Measurements from ENCODE around the gene BANP.
A peak's percentile ranks its signal among the peaks of the same experiment; 100 is the strongest.
"Not testable (repeated sequence)": the region's sequence is repeated elsewhere in the genome, so short reads cannot be mapped to it uniquely, and the experiment has no call there.

BANP gene

DNA sequence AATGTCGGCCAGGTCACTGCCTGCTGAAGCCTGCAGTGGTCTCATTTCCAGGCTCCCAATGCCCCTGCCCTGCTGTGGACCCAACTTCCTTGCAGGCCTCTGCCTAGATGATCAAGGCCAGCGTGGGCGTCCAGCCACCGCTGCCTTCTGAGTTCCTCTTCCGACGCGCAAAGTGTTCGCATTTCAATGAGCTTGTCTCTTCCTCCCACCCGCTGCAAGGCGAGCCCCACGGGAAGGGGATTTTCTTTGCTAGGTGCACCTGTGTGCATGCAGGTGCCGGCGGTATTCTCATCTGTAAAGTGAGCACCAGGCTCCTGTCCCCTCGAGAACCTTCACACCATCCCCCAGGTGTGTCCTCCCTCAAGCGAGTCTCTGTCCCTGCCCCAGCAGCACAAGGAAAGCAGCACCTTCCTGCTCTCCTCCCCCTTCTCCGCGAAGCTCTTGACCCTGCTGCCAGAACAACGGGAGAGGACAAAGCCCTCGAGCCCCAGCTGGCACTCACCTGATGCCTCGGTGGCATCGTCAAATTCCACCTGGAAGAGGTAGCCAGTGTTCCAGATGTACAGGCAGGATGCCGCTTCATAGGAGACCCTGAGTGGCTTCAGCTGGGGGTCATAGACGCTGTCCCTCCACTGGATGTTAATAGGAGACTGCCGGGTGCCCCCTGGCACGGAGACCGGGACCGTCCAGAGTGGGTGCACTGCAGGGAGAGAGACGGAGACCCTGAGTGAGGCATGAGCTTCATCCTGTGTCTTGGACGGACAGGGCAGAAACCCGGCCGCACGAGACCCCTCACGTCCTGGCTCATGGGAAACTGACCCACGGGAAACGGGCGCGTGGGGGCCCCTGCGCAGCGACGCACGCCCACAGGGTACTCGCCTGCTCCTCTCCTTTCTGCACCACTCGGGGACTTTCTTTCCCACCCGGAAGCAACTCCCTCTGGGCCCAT lies 24.7 kb upstream of the BANP start:
- intact Hi-C loops (cut with DNase I): no loop called here

DNA sequence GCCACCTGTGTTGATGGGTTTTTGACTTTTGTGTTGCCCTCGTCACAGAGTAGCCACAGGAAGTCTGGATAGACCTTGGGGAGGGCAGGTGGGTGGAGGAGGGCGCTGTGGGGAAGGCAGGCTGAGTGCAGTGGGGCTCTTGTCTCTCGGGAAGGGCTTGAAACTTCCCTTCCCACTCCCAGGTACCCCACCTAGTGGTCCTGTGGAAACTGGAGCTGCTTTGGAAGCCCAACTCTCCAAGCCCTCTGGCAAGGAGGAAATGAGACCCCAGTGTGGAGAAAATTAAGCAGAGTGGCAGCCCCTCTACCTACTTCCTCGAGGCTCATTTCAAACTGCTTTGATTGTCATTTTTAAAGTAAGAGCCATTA lies 24.1 kb upstream of the BANP start:
- peak in 1 of 10 donors; percentile 19 for DNase-seq
- intact Hi-C loops (cut with DNase I): no loop called here

More for the DNA sequence above, 24.7 kb upstream of the BANP start:
- peak in 1 of 10 donors; percentile 61 for DNase-seq

DNA sequence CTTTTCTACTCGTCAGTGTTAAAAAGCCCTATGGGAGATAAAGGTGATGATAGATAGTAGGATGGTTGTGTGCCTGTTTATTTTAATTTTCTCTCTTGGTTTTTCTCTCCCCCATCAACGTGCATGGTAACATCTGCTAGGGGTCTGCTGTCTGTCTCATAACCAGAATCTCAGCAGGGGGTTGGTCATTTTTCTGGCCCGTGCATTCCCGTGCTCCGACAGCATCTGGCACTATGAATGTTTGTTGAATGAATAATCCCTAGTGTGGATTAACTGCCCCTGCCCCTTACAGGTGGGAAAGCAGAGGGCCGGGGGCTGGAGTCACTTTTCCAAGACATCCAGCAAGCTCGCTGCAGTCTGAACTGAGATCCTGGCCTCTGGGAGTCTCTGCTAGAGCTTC lies 21.2 kb upstream of the BANP start:
- intact Hi-C loops (cut with DNase I): no loop called here
- no peak for DNase-seq

DNA sequence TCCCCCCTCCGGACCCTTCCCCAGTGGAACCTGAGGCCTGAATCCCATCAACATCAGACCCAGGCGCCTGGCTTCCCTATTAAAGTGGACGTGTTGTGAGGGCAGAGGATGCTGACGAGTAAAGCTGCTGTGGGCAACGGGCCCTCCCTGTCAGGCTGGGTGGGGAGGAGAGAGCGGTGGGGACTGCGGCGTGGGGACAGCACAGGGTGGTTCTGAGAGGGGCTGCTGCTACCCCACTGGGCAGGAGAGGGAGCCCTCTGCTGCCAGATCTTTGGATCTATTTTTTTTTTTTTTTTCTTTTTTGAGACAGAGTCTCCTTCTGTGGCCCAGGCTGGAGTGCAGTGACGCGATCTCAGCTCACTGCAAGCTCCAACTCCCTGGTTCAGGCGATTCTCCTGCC lies 20.8 kb upstream of the BANP start:
- no peak for DNase-seq
- intact Hi-C loops (cut with DNase I): no loop called here

DNA sequence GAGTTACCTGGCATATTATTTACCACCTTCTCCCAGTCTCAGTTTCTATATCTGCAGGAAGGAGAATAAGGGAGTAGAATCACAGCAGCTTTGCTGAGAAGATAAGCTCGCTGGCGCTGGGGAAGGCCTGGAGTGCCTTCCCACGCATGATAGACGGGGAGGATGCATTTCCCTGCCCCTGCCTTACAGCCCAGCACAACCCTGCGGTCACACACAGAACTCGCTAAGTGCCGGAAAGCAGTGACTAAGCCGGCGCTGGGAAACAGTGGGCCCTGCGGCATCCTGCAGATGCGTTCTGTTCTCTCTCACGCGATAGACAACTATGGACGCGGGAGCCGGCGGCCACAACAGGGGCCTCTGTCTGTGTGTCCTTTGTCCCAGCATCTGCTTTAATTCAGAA lies 19.7 kb upstream of the BANP start:
- no peak for DNase-seq
- intact Hi-C loops (cut with DNase I): no loop called here

DNA sequence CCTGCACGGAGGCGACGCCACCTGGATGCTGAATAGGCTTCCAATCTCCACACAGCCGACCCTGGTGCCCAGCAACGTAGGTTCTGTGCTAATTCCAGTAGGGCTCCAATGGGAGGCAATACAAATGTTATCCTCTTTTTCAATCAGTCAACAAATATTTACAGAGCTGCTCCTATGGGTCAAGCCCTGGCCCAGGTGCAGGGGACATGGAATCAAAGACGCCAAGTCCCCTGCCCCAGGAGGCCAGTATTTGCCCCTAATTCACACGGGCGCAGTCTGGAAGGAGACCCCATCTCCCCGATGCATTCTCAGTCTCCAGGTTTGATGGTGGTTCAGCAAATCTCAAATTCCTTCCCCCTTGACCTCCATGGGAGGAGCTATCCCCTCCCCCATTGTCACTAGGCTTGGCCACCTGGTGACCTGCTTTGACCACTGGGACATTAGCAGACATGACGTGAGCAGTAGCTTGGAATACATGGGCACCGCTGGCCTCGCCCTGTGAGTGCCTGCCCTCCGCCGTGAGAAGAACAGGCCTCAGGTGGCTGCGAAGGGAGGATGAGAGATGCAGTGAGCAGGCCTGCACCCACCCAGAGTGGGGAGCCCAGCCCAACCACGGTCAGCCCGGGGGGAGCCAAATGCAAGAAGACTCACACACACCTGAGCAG lies 18.6 kb upstream of the BANP start:
- intact Hi-C loops (cut with DNase I): not testable (repeated sequence)
- DNase-seq: peak in 1 of 10 donors; percentile 74

DNA sequence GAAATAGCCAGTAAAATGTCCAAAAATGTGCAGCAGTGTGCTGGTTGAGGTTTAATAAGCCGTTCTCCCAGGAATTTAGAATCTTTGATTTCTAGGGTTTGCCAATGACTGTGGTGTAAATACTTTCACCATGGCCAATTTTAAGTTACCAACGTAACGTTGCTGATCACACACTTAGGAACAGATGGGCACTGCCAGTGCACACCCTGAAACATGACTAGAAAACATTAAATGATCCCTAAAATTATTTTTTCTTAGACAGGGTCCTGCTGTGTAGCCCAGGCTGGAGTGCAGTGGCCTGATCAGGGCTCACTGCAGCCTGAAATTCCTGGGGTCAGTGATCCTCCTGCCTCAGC lies 18.1 kb upstream of the BANP start:
- intact Hi-C loops (cut with DNase I): no loop called here
- DNase-seq: no peak

DNA sequence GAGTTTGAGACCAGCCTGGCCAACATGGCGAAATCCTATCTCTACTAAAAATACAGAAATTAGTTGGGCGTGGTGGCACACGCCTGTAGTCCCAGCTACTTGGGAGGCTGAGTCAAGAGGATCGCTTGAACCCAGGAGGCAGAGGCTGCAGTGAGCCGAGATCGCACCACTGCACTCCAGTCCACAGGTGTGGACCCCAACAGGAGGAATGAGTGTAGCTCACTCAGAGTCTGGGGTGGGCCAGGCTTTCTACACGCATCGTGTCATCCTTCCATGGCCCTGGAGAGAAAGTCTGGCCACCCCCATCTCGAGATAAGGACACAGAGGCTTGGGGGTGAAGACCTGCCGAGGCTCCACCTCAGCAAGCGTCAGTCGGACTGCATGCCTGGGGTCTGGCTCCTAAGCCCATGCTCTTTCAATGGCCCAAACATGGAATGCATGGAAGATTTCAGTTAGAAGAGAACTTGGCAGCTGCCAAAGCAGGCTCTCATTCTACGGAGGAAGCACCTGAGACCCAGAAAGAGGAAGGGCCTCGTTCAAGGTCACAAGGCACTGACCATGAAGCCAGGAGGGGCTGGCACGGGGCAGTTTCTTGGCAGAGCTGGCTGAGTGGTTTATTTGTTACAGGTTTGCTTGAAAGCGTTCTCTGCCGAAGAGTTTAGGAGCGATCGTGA lies 16.3 kb upstream of the BANP start:
- DNase-seq; intact Hi-C loops (cut with DNase I): not testable (repeated sequence)

DNA sequence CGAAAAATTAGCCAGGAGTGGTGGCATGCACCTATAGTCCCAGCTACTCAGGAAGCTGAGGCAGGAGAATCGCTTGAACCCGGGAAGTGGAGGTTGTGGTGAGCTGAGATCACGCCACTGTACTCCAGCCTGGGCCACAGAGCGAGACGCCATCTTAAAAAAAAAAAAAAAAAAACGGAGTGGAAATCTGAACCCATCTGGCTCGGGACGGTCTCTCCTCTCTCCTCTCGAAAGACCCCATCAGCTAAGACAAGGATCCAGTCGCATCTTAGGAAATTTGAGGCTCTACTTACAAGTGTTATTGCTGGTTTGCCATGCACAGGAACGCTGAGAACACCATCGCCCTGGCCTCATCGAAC lies 15.2 kb upstream of the BANP start:
- intact Hi-C loops (cut with DNase I); DNase-seq: not testable (repeated sequence)

DNA sequence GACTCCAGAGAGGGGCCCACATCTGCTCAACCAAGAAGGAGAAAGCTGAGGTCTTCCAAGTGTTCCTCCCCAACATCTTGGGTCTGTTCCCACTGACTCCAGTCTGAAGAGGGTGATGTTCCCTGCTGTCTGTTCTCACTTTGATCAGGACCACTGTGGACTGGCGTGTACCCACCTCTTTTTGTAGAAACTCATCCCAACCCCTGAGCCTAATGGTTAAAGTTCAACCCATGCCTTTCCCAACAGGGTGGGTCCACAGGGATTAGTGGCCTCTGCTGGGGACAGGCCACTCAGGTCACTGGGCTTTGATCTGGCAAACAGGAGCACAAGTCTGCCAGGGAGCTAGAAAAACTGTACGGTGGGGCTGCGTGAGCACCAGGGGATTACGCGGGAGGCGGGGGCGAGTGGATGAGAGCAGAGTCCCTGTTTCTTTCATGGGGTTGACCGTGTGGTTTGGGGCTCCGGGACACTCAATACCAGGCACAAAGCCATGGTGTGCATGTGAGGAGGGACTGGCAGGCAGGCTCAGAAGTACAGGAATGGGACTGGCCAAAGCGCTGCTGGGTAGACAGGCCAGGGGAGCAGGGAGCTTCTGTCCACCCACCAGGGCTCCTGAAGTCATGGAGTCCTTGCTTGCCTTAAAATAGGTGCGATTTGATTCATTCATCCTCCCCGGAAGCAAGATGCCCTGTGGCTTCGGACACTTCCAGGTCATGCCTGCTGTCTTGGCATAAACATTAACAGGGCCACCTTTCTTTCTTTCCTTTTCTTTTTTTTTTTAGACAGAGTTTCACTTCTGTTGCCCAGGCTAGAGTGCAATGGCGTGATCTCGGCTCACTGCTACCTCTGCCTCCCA lies 14.6 kb upstream of the BANP start, which contains the start of gene CA5A:
TSS of gene CA5A (minus strand) at position 155 of the 856 bp plus-strand sequence. CDS start at position 76, 79 bp downstream.
- DNase-seq: no peak
- intact Hi-C loops (cut with DNase I): no loop called here

DNA sequence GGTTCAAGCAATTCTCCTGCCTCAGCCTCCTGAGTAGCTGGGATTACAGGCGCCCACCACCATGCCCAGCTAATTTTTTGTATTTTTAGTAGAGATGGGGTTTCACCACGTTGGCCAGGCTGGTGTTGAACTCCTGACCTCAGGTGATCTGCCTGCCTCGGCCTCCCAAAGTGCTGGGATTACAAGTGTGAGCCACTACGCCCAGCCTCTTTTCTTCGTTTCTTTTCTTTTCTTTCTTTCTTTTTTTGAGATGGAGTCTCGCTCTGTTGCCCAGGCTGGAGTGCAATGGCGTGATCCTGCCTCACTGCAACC lies 14.0 kb upstream of the BANP start:
- DNase-seq; intact Hi-C loops (cut with DNase I): not testable (repeated sequence)

DNA sequence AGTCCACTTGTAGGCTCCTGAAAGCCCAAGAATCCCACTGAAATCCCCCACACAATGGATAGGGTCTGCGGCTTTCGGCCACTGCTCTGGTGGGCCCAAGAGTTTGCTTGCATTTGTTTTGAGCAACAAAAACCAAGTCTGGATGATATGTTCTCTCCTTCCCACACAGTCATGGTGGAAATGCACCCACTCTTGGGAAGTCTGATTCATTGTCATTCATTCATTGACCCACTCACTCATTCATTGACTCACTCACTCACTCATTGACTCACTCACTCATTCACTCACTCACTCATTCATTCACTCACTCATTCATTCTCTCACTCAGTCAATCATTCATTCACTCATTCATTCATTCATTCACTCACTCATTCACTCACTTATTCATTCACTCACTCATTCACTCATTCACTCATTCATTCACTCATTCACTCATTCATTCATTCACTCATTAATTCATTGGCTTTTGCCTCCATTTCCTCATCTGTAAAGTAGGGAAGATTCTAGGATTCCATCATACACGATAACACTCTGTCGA lies 12.8 kb upstream of the BANP start:
- intact Hi-C loops (cut with DNase I): no loop called here
- peak in 2 of 10 donors; percentile 2 to 7 for DNase-seq

DNA sequence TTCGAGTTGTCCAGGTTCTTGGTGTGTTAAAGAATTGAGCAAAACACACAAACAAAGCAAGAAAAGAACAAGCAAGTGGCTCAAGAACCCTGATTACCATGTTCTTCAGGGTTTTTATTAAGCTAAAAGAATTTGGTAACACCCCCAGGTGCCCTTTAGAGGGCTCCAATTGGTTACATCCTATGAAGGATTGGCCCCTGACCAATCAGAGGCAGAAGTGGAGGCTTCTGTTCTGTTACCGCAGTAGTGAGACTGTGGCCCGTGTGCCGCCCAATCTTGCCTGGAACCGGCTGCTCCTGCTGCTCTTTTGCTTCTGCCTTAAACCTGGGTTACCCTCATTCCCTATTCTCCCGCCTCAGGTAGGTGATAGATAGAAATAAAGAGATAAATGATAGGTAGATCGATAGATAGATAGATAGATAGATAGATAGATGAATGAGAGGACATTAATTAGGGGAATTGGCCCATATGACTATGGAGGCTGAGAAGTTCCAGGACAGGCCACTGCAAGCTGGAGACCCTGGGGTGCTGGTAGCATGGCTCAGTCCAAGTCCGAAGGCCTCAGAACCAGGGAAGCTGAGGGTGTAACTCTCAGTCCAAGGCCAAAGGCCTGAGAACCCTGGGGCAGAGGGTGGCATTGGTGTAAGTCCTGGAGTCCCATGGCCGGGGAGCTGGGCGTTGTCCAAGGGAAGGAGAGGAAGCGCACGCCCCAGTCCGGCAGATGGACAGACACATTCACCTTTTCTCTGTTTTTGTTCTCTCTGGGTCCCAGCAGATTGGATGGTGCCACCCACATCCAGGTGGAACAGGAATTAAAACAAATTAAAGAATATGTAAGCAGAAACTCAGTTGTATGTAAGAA lies 11.4 kb upstream of the BANP start:
- peak in 3 of 10 donors; percentile 27 to 59 (median 35) for DNase-seq
- intact Hi-C loops (cut with DNase I): no loop called here

DNA sequence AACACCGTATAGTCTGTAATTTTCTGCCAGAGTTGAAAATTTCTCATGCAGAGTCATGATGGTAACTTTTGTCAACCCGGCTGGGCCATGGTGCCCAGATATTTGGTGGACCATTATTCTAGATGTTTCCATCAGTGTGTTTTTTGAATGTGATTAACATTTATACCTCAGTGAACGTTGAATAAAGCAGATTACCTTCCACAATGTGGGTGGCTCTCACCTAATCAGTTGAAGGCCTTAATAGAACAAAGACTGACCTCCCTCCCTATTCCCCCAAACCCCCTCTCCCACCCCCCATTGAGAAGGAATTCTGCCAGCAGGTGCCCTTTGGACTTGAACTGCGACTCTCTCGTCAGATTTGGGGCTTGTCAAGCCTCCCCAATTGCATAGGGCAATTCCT lies 8.6 kb upstream of the BANP start:
- intact Hi-C loops (cut with DNase I): no loop called here
- DNase-seq: peak in 2 of 10 donors; percentile 1 to 11

DNA sequence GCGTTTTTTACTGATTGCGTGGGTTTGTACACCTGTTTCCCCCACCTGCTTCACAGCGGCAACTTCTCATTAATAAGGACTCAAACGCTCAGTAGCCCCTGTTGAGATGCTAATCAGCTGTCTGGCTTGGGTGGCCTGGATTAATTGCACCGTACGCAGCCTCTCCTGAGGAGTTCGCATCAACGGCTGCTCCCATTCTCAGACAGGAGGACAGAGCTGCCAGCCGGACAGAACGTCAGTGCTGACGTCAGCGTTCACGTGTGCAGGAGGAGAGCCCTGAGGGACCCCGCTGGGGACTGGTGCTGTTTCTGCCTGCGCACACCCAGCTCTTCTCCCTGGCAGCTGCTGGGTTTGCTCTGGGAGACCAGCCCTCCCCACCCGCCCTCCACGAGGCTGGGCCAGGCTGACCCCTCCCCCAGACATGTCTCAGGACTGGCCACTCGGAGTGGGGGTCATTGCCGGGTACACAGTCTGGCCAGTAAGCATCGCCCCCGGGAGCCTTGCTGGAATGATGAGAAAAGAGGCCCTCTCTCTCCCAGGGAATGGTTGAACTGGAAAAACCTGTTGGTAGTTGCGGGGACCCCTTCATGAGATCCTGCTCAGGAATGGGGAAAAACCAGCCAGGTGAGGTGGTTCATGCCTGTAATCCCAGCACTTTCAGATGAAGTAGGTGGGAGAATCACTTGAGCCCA lies 5.7 kb upstream of the BANP start:
- DNase-seq: peak; percentile 64 to 97 (median 82)

DNA sequence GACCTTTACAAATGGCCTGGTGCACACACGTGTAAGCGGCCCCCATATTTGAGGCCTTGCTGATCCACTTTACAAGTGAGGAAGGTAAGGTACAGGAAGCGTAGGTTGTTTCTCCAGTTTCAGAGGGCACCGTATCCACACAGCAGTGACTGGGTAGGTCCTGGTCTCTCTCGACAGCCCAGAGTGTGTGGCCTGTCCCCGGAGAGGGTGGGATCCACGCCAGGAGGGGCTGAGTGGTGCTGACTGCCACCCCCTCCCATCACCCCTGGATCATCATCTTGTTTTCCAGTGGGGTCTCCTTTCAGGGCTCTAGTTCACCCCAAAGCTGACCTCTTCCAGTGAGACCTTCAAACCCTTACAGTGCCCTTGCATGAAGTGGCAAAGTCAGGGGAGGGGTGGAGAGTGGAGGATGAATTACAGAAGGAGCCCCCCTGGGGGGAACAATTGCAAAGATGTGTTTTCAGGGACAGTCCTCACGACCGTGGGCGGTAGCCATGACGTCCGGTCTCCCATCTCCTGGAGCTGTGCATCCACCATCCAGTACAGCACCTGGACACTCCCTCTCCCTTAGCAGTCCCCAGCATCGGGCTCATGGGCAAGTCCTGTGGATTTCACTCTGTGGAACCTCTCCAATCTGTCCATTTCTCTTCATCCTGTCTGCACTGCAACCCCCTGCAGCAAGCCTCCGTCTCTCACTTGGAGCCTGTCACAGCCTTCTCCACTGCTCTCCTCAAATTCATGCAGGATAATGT lies 4.5 kb upstream of the BANP start:
- DNase-seq: peak in 3 of 10 donors; percentile 55 to 74 (median 67)
- intact Hi-C loops (cut with DNase I): no loop called here

More for the DNA sequence above, 5.7 kb upstream of the BANP start:
- intact Hi-C loops (cut with DNase I): no loop called here

DNA sequence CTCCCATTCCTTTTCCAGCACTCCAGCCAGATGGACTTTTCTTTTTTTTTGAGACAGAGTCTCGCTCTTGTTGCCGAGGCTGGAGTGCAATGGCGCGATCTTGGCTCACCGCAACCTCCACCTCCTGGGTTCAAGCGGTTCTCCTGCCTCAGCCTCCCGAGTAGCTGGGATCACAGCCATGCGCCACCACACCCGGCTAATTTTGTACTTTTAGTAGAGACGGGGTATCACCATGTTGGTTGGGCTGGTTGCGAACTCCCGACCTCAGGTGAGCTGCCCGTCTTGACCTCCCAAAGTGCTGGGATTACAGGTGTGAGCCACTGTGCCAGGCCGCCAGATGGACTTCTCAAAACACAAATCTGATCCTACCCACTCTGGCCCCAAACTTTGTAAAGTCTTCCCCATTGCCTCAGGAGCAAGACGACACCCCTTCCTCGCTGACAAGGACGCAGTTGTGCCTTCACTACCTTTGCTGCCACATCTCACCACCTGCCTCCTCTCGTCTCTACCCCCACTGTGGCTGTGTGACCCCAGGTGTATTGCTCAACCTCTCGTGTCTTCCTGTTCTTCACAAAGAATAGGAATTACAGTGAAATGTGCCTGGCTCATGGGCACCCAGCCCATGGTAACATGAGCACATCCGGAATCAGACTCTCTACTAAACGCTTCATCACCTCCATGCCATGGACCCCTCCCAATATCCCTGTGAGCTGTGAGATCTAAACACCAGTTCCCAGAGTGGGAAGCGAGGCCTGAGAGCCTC lies 3.7 kb upstream of the BANP start:
- intact Hi-C loops (cut with DNase I): no loop called here
- peak in 3 of 10 donors; percentile 22 to 70 (median 48) for DNase-seq
